H1 (cell line): ENCODE measurements around the gene FBXO46.

Experiments
- CBX8 ChIP-seq: fragments of 300-800, 300-1000 bp; sonication (generic); IDR thresholded peaks from 2 replicates; pipeline ENCODE4 v1.7.1; 2016; ENCODE audit warnings: low read depth, low read length, borderline replicate concordance
- CTCF ChIP-seq, 3 experiments: IDR thresholded peaks; 1 replicate in 2 of 3; 2 replicates in 1 of 3; pipeline versions ENCODE4 v1.5.1 to v1.6.1; 2011; ENCODE audit warnings: low read length in 3 of 3, mild to moderate bottlenecking in 3 of 3, inconsistent platforms in 2 of 3, low read depth in 1 of 3, moderate library complexity in 1 of 3; ENCODE audit not compliant: insufficient read depth in 1 of 3; ENCODE audit errors: control extremely low read depth in 1 of 3
- EP300 ChIP-seq, 2 experiments: IDR thresholded peaks; 1 replicate in 1 of 2; 2 replicates in 1 of 2; pipeline ENCODE4 v1.6.1; 2011 to 2012; ENCODE audit warnings: low read depth in 2 of 2, low read length in 2 of 2, mild to moderate bottlenecking in 2 of 2, borderline replicate concordance in 1 of 2, inconsistent platforms in 1 of 2, moderate library complexity in 1 of 2
- POLR2AphosphoS5 ChIP-seq: IDR thresholded peaks from 2 replicates; pipeline ENCODE4 v1.6.1; 2011; ENCODE audit warnings: low read depth, low read length
- SP1 ChIP-seq: IDR thresholded peaks from 2 replicates; pipeline ENCODE4 v1.6.1; 2011; ENCODE audit warnings: low read depth, low read length
- YY1 ChIP-seq: IDR thresholded peaks from 2 replicates; pipeline ENCODE4 v1.6.1; 2011; ENCODE audit warnings: low read depth, mild to moderate bottlenecking, low read length

GRCh38 chr19:45778010-45778661, 47.4 kb upstream of the FBXO46 start:
- TF ChIP-seq CTCF (IDR thresholded peaks at IDR 0.05; ENCODE audit: control extremely low read depth in 1 of 3, insufficient read depth in 1 of 3, low read depth in 1 of 3, low read length in 3 of 3) (no peak), SP1 (no peak), EP300 (IDR thresholded peaks at IDR 0.05; ENCODE audit: borderline replicate concordance in 1 of 2, low read depth in 2 of 2, low read length in 2 of 2) (no peak), YY1 (no peak), CBX8 (no peak), POLR2AphosphoS5 (no peak)
